GM19238 (cell line): ENCODE data around the gene ACAD11.

Experiments
- DNase-seq: peaks from one replicate; pipeline ENCODE4 v3.0.0; 2011; ENCODE audit warnings: low spot score; ENCODE audit not compliant: insufficient read length

ACAD11 gene

GRCh38 chr3:132509096-132509495 lies 150.5 kb downstream of the ACAD11 start:
- DNase-seq: no peak
